GM21717 (cell line): ENCODE data around the gene FRMD4B.

Source experiments
- ATAC-seq: cut with Tn5 transposase; IDR thresholded peaks from one replicate; pipeline ENCODE4 v1.9.1; 2021; ENCODE audit warnings: mild to moderate bottlenecking, moderate library complexity; ENCODE audit not compliant: unreplicated experiment

The FRMD4B gene

DNA sequence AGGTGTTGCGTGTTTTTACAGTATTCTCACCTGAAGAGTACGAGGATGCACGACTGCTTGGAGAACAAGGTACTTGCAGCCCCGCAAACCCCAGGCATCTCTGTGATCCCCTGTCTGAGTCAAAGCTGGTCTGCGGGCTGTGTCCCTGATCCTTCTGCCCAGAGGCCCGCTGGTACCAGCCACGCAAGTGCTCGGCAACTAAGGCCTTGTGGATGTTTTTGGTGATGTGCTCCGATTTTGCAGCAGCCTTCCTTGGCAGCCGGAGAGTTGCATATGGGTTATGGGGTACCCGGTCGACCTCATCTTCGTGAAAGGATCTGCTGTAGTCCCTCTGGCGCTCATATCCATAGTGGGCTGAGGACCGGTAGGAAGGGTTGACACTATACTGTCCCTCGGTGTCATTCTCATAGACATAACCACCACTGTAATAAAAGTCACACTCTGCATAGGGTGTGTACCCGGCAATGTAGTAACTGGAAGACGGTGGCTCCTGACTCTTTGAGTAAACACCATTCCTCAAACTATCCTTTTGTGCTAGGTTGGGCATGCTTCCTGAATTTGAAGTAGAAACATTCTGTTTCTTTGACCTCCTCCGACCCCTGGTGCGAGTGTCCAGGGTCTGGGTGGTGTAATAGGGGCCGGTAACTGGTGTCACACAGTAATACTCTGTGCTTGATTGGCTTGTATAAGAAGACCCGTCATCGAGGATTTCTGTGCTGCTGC lies 204.9 kb downstream of the FRMD4B start:
- ATAC-seq: no peak

DNA sequence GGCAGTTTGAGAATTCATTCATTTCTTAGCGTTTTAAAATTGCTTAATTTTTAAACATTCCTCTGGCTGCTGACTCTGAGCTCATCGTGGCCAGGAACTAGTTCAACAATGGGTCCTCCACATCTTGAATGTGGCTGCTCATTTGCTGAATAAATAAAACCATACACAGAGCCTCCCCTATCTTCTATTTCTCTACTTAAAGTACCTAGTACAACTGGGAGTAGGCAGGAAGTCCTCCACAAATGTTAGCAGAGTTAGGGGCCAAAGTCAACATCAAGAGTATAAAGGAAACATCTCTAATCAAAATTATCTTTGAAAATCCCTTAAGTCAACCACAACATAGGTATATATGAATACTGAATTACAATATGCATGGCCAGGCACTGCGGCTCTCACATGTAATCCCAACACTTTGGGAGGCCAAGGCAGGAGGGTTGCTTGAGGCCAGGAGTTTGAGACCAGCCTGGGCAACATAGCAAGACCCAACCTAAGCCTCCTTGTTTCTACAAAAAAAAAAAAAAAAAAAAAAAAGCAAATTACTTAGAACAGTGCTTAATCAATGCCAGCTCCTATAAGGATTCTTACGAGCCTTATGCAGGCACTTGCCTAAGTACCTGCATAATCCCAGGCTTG lies 206.0 kb downstream of the FRMD4B start:
- ATAC-seq: no peak

DNA sequence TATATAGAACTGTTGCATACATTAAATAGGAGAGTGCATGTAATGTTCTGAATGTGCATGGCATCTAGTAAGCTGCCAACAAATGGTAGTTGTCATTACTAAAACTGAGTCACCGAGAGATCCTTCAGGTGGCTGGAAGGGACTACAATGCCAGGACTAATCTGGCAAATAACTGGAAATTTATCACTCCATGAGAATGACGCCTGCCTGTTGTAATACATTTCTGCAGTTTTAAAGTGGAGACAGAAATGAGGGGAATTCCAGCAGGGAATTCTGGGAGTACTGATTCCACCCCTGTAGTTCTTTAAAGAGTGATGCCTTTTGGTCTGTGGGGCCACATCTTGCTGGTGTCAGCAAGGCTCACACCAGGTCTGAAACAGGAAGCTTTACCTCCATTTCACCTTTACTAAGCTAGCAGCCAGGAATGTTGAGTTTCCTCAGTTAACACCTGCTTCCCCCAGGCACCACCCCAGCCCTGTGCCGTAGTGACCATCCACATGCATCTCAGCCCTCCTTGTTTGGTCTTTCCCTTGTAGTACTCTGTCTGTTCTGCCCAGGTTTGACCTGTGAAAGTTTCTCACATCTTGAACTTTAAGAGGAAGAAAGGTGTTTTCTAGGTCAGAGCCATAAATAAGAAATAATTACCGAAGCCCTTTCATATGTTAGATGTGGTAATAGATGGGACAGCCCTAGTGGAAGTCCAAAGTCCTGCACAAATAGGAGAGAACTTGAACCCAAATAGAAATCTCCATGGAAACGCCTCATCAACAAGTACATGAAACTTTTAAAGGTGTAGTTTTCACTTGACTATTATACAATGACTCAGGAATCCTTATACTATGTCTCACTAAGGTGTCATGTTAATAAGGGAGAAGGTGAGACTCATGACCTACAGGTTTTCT lies 206.8 kb downstream of the FRMD4B start:
- no peak for ATAC-seq

DNA sequence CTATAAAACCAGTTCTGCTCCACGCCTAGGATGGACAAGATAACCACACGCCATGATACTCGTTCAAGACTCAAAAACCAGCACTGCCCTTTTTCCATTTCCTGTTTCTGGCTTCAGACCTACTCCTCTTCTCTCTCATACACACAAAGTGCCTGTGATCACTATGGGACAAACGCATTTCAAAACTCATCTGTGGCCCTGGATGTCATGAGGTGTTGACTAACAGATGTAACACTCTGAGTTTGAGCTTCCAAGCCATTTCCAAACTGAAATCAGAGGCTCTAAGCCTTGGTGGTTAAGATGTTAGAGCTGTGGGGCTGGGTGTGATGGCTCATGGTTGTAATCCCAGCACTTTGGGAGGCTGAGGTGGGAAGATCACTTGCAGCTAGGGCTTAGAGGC lies 207.8 kb downstream of the FRMD4B start:
- ATAC-seq: no peak

DNA sequence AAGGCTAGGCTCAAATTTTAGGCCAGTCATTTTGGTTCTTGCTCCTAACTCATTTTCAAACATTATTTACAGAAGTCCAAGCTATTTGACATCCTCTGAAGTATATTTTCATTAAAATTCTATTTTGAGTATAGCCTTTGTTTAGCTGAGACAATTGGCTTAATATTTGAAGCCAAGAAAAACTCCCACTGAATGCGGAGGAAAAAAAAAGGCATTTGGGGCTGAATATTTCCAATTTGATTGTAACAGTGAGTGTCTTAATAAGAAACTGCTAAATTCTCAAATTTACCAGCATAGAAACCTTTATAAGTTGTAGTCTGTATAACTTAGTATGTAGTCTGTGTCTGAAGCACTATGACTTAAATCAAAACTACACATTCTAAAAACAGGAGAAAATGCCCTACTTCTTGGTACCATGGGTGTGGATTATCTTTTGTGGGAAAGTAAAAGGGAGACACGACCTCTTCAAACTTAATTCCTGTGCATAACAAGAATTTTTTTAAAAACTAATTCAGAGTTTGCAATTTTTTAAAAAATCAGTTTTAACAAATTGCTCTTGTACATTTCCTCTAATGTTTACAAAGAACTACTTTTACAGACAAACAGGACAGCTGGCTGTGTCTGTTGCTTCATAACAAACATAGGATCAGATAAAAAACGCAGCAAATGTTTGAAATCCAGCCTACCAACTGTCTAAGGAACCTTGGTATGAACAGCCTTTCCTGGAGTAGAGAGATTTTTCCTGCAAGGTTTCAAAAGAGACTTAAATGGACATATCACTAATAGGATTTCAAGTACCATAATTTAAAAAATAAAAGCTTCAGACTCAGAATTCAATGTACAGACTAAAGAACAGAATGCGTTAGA lies 210.8 kb downstream of the FRMD4B start:
- ATAC-seq: no peak

DNA sequence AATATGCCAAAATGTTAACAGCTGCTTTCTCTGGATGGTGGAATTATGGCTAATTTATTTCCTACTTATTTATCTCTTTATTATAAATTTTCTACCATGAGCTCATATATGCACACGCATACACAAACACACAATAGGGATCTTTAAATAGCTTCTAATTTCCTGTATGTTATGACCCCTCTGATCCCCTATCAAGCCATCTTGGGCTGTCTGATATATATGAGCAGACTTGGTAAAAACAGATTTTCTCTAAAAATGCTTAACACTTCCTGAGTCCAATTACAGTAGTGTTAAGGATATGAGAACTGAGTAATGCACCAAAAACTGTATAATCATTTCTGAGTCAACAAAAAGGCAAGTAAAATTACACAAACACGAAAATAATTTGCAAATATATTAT lies 211.4 kb downstream of the FRMD4B start:
- no peak for ATAC-seq

DNA sequence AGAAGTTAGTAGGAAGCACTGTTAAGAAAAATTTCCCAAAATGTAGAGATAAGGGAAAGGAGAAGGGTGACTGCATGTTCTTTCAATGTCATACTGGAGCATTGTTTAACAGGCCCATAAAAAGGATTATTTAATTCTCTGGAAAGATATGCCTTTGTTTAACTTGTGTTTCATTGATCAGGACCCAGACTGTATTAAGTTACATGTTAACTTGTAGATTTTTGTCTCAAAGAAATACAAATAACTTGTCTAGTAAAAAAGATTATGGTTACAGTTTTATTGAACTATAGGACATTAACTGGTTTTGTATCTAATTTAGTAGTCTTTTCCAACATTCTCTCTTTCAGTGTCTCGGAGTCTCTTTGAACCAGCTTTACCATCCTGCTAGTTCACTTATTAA lies 213.8 kb downstream of the FRMD4B start:
- no peak for ATAC-seq

DNA sequence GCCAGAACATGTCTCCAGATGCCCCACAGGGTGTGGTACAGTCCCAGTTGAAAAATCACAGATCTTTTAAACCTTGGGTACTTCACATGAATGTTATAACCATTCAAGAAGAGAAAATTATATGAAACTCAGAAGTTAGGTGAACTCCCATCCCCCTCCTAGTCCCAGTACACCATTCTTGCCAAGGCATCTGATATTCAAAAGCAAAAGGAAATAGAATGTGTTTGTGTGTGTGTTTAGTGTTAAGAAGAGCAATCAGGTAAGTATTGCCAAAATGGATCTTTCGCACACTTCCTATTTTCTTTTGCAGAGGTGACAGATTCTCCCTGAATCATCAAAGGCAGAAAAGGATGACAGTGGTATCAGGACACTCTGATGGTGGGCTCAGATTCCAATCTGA lies 219.4 kb downstream of the FRMD4B start:
- no peak for ATAC-seq

DNA sequence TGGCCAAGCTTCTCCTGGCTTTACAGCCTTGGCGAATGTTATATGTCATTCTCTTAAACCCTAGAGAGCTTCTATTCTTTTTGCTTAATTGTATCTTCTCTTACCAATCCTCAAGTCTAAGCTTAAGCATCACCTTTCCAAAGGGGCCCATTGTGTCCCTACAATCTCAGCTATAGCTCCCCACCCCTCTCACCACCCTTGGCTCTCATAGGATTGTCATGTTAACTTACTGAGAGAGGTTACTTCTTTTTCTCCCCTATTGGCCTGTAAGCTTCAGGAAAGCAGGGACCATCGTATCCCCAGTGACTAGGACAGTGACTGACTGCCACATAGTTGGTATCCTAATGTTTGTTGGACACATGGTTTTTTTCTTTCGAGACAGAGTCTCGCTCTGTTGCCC lies 220.1 kb downstream of the FRMD4B start:
- ATAC-seq: no peak

DNA sequence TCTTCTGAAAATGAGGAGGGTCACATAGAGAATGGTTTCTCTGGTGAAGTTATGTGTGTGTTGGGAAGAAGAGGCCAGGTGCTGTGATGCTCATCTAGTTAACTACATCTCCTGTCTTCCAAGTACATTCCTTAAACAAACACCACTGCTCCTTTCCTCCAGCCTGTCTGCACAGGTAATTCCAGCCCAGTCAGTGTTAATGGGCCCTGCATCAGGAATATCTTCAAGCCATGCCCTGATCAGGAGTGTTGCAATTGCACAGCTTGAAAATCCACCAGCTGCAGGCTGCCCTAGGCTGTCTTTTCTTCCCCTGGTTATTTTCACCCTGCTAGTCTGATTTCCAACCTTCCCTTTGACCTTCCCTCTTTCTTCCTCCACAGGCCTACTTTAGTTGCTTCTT lies 221.6 kb downstream of the FRMD4B start:
- no peak for ATAC-seq

DNA sequence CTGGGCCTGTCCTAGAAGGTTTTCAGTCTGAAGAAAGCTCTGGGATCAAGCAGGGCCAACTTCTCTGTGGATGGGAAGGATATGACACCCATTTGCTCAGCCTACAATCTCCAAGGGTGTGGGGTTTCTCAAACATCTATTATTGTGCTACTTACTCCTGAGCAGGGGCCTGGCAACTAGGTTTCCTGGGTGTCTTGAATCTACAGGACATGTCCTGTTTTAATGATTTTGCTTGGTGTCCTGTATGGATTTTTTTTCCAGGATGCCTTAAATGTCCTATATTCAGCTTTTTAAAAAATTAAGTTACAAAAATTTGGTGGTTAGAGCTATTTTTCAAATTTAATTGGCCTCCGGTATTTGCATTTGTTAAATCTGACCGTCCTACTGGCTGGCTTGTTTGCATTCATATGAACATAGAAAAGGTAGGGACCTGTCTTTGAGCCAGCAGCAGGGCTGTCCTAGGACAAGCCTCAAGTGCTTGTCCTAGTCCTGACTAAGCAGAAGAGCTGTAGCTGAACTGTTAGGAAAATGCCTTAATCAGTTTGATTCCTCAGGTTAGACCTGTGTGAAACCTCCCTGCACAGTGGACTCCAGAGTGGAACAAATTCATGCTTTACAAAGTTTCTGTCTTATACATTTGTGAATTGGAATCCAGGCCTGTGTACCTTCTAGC lies 223.4 kb downstream of the FRMD4B start:
- ATAC-seq: no peak

DNA sequence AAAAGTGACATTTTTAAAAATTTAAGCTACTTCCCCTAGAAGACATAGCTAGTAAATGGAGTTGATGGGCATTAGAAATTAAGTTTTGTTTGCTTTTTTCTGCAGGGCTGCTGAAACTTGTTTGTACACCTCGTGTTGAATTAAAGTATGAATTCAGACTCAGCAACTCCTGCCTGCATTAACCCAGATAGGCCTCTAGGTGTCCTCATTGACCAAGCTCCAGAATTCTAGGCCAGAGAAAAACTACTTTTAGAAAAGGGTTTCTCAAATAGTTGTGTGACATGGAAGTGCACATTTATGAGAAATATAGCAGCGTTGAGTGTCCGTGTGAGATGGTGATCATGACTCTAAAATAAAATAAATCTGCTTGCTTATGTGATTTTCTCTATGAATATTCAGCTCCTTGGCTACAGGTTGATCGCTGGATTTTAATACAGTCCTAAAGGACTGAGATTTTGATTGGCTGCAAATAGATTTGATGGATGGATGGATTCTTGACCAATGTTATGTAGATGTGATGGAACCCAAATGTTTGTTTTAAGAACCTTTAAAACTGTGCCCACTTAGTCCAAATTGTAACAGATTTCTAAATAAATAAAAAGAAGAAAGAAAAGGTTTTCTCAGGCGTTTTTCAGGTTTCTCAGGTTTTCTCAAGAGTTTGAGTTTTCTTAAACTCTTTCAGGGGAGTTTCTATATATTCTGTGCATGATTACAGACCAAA lies 224.1 kb downstream of the FRMD4B start:
- no peak for ATAC-seq

DNA sequence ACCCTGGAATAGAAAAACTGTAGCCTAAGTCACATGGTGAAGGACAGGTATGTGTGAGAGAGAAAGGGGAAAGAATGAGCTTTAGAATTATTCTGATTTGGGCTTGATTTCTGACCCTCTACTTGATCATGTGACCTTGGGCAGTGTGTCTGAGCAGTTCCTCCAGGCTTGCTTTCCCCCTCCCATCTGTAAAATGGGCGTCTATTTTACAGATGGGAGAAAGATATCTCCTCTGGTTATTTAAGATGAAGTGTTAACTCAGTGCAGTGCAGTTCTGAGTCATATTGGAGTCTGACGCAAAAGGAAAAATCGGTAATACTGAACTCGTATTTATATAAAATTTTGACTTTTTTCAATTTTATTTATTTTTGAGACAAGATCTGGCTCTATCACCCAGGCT lies 225.4 kb downstream of the FRMD4B start:
- ATAC-seq: no peak

DNA sequence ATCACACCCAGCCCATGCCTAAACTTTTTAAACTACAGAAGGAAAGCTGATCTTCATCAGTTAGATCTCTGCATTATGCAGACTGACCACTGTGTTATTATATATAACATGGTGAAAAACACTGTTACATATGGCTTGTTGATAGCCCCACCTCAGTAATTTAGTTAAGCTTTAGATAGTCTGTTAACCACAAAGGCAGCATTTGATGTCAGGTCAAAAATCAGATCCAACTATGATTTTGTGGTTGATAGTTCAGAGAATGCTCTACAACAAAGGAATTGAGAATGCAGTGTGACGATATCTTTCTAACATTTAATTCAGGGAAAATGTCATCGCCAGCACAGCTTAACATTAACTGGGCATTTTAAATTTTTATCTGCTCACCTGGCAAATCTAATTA lies 225.8 kb downstream of the FRMD4B start:
- no peak for ATAC-seq

DNA sequence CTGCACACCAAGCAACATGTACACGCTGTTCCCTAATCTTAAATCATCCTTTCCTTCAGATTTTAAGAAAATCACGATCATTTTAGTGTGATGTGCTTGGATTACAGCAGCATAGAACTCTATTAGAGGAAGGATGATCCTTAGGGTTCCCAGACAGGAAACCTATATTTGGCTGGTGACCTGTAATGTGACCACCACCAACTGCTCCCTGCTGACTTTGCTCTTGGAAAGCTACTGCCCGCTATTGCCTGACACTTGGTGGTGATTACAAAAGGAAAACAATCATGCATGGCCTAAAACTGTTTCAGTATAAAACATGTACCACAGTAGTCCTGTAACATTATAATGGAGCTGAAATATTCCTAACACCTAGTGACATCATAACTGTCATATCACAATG lies 236.3 kb downstream of the FRMD4B start:
- no peak for ATAC-seq

DNA sequence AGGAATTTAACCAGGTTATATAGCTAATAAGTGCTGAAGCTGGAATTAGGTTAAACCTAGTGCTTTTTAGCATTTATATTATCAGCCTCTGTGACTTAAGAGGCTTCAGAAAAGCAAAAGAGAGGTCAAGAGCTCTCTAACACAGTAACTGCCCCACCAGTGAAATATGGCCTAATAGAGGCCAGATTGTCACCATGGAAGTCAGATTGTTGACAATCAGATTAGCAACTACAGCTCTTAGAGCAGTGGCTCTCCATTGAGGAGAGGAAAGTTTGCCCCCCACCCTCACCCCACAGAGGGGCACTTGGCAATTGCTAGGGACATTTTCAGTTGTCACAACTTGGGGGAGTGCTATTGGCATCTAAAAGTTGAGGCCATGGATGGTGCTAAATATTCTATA lies 240.2 kb downstream of the FRMD4B start:
- no peak for ATAC-seq

DNA sequence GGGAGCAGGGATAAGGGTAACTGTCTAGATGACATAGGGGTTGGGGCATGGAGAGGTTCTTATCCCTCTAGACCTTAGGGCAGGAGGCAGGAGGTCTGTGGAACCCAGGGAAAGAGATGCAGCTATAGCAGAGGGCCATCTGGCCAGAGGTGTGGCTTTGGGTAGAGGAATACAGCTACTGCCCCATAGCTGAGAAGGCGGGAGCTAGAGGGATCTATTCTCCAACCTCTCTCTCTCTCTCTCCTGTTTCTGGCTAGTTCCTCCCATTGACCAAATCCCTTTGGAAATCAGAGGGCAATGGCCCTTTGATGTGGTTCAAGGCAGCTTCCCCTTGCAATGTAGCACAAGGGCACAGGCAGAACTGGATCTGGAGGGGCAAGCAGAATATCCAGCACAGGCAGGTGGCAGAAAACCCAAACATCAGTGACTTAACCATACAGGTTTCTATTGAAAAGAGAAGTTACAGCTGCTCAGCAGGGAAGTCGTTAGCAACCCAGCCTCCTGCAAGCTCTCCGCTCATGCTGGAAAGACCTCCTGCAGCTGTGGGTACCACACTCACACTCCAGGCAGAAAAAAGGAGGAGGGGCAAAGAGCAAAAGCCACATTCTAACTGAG lies 241.2 kb downstream of the FRMD4B start:
- no peak for ATAC-seq

DNA sequence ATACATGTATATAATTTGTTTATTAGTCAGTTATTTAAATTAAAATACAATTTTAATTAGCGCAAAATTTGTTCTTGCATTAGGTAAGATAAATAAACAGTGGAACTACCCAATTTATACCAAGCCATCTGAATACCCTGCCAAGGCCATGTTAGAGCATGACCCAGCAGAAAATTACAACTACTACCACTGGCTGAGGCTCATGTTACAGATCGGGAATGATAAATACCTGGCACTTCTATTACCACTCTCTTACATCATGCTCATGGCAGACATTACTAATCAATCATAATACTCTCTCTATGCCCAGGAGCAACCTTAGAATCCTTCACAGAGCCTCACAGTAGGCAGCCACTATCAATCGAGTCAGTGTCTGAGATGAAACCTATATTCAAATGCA lies 242.3 kb downstream of the FRMD4B start:
- no peak for ATAC-seq

DNA sequence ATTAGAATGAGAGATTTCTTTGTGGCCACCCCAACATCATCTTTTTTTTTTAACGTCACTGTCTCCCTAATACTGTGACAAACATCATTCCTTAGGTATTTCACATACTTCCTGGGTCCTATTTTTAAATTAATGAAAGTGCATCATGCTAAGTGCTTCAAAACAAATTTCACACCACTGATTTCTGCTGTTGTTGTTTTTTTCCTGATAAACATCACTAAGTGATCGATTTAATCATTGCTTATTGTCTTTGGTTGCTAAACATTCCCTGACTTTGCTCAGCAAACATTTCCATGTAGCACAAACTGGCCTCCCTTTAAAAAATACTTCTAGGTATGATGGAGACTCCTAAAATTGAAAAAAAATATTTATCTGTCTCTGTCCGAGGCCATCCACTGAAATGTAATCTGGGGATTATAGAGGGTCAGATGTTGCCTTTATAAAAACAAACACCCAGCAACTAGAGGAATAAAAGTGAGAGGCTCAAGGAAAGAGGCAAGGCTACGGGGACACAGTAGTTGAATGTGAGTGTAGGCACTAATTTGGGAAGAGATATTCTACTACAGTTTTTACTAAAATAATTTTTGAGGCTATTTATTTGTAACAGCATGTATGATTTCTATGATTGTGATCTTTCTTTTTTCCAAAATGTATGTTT lies 243.0 kb downstream of the FRMD4B start:
- no peak for ATAC-seq
